CD4-positive, alpha-beta T cell treated with Interleukin-15 for 4 hours (primary cell): ENCODE results near the gene MCF2L.

Source experiments
- DNase-seq: peaks from one replicate; pipeline ENCODE4 v3.0.0-alpha.2; 2020; ENCODE audit warnings: low spot score

Gene MCF2L

GRCh38 chr13:113033054-113033850 is 64.2 kb downstream of the MCF2L start:
- DNase-seq, result no peak

- no peak for DNase-seq
Observed at GRCh38 chr13:113034451-113035212, 65.6 kb downstream of the MCF2L start.

GRCh38 chr13:113035213-113035800 is 66.3 kb downstream of the MCF2L start:
- no peak for DNase-seq

GRCh38 chr13:113036401-113036800 is 67.4 kb downstream of the MCF2L start:
- DNase-seq, result no peak

GRCh38 chr13:113040031-113040430 is 71.0 kb downstream of the MCF2L start:
- DNase-seq, result no peak

GRCh38 chr13:113040597-113041292 is 71.7 kb downstream of the MCF2L start:
- no peak for DNase-seq

- DNase-seq, result no peak
Observed at GRCh38 chr13:113041293-113041690, 72.3 kb downstream of the MCF2L start.

GRCh38 chr13:113041896-113042295 is 72.9 kb downstream of the MCF2L start:
- no peak for DNase-seq

GRCh38 chr13:113042456-113042855 is 73.4 kb downstream of the MCF2L start:
- DNase-seq, result no peak

- DNase-seq, result no peak
Observed at GRCh38 chr13:113043001-113043630, 74.1 kb downstream of the MCF2L start.

- no peak for DNase-seq
Observed at GRCh38 chr13:113043931-113044330, 74.9 kb downstream of the MCF2L start.

GRCh38 chr13:113044391-113045114 is 75.5 kb downstream of the MCF2L start:
- no peak for DNase-seq

GRCh38 chr13:113045251-113046127 is 76.5 kb downstream of the MCF2L start:
- DNase-seq, result no peak

GRCh38 chr13:113046128-113046882 is 77.3 kb downstream of the MCF2L start:
- DNase-seq, result no peak

- DNase-seq, result no peak
Observed at GRCh38 chr13:113046883-113047244, 77.8 kb downstream of the MCF2L start.

GRCh38 chr13:113047587-113047986 is 78.6 kb downstream of the MCF2L start:
- DNase-seq, result no peak

GRCh38 chr13:113048766-113049165 is 79.8 kb downstream of the MCF2L start:
- no peak for DNase-seq

GRCh38 chr13:113049521-113049941 is 80.5 kb downstream of the MCF2L start:
- no peak for DNase-seq

- no peak for DNase-seq
Observed at GRCh38 chr13:113049981-113050380, 81.0 kb downstream of the MCF2L start.
